OCI-LY1 (cell line): ENCODE measurements around the gene CEP112.

Experiments used
- CTCF ChIP-seq: fragments of 200-600 bp; sonication (generic), shearing (Covaris generic); IDR thresholded peaks from 2 replicates; pipeline ENCODE4 v1.5.1; 2017; ENCODE audit warnings: mild to moderate bottlenecking, antibody characterized with exemption, low read length, moderate library complexity, mixed read lengths
- EZH2 ChIP-seq: fragments of 200-600 bp; sonication (generic), shearing (Covaris generic); IDR thresholded peaks from 2 replicates; pipeline ENCODE4 v1.8.0; 2017; ENCODE audit warnings: borderline replicate concordance, mixed run types, mild to moderate bottlenecking, antibody characterized with exemption, low read length, moderate library complexity, mixed read lengths

- TF ChIP-seq CTCF (no peak), EZH2 (no peak)
These were observed 166.4 kb downstream of the CEP112 start for GRCh38 chr17:66025551-66025950.
